Measurements from ENCODE around the gene EEF2K.

- TF ChIP-seq CTCF (IDR thresholded peaks at IDR 0.05) (no peak), ZFX (IDR thresholded peaks at IDR 0.05; ENCODE audit: borderline replicate concordance) (no peak)
Measured at GRCh38 chr16:22326369-22326652, 120.2 kb downstream of the EEF2K start.
